HepG2 (cell line): ENCODE measurements around the gene CTIF. TPM values are rescaled to one million over a fixed set of nuclear protein-coding genes. Genes with fewer than 3 reads are reported as not detected.

Experiments
- ATAC-seq: fragments of 200-7000 bp; cut with Tn5 transposase; 3 replicates; pipeline ENCODE4 v1.9.1; 2020; ENCODE audit warnings: mild to moderate bottlenecking, moderate library complexity
- BruUV-seq: library from RNA; stranded (reverse); fragments of 400-500 nt; replicated peaks from 2 replicates; lab custom pipeline; 2021; lab: Mats Ljungman, UMichigan
- CTCF ChIA-PET: fragments of 300-600 bp; formaldehyde crosslinking; extraction: SDS; loops from one replicate; lab custom pipeline; 2021; ENCODE audit warnings: low total read pairs, inconsistent platforms, low intra/inter-chr PET ratio; lab: Yijun Ruan, JAX
- POLR2A ChIA-PET: fragments of 350-600 bp; sonication (Branson Sonifier 250); formaldehyde crosslinking; loops from one replicate; lab custom pipeline; 2020; ENCODE audit warnings: antibody characterized with exemption, inconsistent platforms; lab: Yijun Ruan, JAX
- DNase-seq: peaks from one replicate; pipeline ENCODE4 v3.0.0-alpha.2; 2015; ENCODE audit warnings: low spot score
- FAIRE-seq: peaks from 3 replicates; lab custom pipeline; 2011; peaks lifted over from hg19 to GRCh38; lab: Jason Lieb, UNC
- H2AFZ ChIP-seq: one replicate; pipeline ENCODE4 v1.6.1; 2011; ENCODE audit warnings: low read length, inconsistent platforms
- H3K27ac ChIP-seq: fragments of 300-600 bp; 3 replicates; pipeline ENCODE4 v1.8.0; 2011; ENCODE audit warnings: mixed run types, mild to moderate bottlenecking, mixed read lengths, low read length, inconsistent platforms; ENCODE audit not compliant: insufficient read depth; ENCODE audit errors: extremely low read length
- H3K27me3 ChIP-seq, 2 experiments: fragments of 200-600 bp in 1 of 2; 2 replicates in 1 of 2; 3 replicates in 1 of 2; pipeline versions ENCODE4 v1.6.0 to v1.8.0; 2011; ENCODE audit warnings: low read length in 2 of 2, mild to moderate bottlenecking in 2 of 2, moderate library complexity in 2 of 2, inconsistent platforms in 1 of 2; ENCODE audit not compliant: insufficient read depth in 2 of 2, control insufficient read depth in 1 of 2
- H3K36me3 ChIP-seq, 2 experiments: fragments of 200-600 bp in 1 of 2; replicated peaks in 1 of 2; 2 replicates in 1 of 2; 3 replicates in 1 of 2; pipeline versions ENCODE4 v1.5.1 to v1.8.0; 2011; ENCODE audit warnings: low read length in 2 of 2, inconsistent platforms in 1 of 2; ENCODE audit not compliant: insufficient read depth in 2 of 2, control insufficient read depth in 1 of 2
- H3K4me1 ChIP-seq: 2 replicates; pipeline ENCODE4 v1.5.1; 2012; ENCODE audit warnings: low read length, inconsistent platforms; ENCODE audit not compliant: insufficient read depth
- H3K4me2 ChIP-seq: 2 replicates; pipeline ENCODE4 v1.6.0; 2011; ENCODE audit warnings: low read depth, low read length, inconsistent platforms
- H3K4me3 ChIP-seq, 3 experiments: fragments of 200-600 bp in 1 of 3; sonication (generic), shearing (Covaris generic) in 1 of 3; replicated peaks in 1 of 3; 2 replicates each; pipeline ENCODE4 v1.5.1; 2011 to 2016; ENCODE audit warnings: low read length in 3 of 3, inconsistent platforms in 2 of 3, low read depth in 2 of 3, mild to moderate bottlenecking in 2 of 3, control low read depth in 1 of 3, mixed read lengths in 1 of 3; ENCODE audit not compliant: insufficient read depth in 1 of 3
- H3K79me2 ChIP-seq: one replicate; pipeline ENCODE4 v1.6.1; 2011; ENCODE audit warnings: low read length, inconsistent platforms; ENCODE audit not compliant: insufficient read depth
- H3K9ac ChIP-seq: 2 replicates; pipeline ENCODE4 v1.6.0; 2011; ENCODE audit warnings: mild to moderate bottlenecking, low read depth, low read length, inconsistent platforms; ENCODE audit not compliant: insufficient read depth
- H3K9me3 ChIP-seq: 2 replicates; pipeline ENCODE4 v1.5.1; 2012; ENCODE audit warnings: mild to moderate bottlenecking, low read length
- H4K20me1 ChIP-seq: 2 replicates; pipeline ENCODE4 v1.6.0; 2011; ENCODE audit warnings: inconsistent platforms, mild to moderate bottlenecking, low read length, moderate library complexity; ENCODE audit not compliant: insufficient read depth
- ZNF614 ChIP-seq: IDR thresholded peaks from 2 replicates; pipeline ENCODE4 v1.6.1; 2018; ENCODE audit warnings: missing biosample characterization, missing genetic modification reagents, inconsistent platforms, borderline replicate concordance
- WGBS: methylation state at CpG from one replicate; pipeline ENCODE4 v1.1.6; 2017; ENCODE audit warnings: low lambda C conversion rate; 5-methylcytosine and 5-hydroxymethylcytosine counted together
- in situ Hi-C: cut with HindIII; loops from 2 replicates; pipeline ENCODE4 v1.10.0; 2017; ENCODE audit warnings: low pct_unique_long_range_greater_than_20kb; ENCODE audit not compliant: extremely low pct_ligation_motif_present
- intact Hi-C: fragments of 100-400 bp; cut with micrococcal nuclease; formaldehyde crosslinking; loops from one replicate; pipeline ENCODE4 v1.10.0; 2022; ENCODE audit not compliant: unreplicated experiment
- polyA plus RNA-seq, 8 experiments: library from polyadenylated mRNA; depleted of rRNA in 3 of 8; stranded (reverse) in 7 of 8; unstranded in 1 of 8; fragments of >200 nt; fragmentation: Illumina TruSeq in 4 of 8; extraction: Trizol in 4 of 8; gene quantifications; 2 replicates each; pipeline versions ENCODE4 v1.2.1 to v1.2.3, GENCODE V29; 2011 to 2016; ENCODE audit warnings: low read depth in 4 of 8, missing spikeins in 1 of 8, mixed read lengths in 1 of 8; ENCODE audit not compliant: insufficient read depth in 1 of 8
- total RNA-seq, 5 experiments: library from RNA; depleted of rRNA; stranded (reverse); fragments of >200 nt; fragmentation: Illumina TruSeq; extraction: Trizol; gene quantifications; 2 replicates each; pipeline ENCODE4 v1.2.3, GENCODE V29; 2016; ENCODE audit warnings: low read depth in 1 of 5
- TF ChIP-seq, protein P1 (sequence below): sonication (generic); formaldehyde crosslinking; IDR thresholded peaks from 2 replicates; pipeline ENCODE4 v1.5.0; 2020; ENCODE audit warnings: mild to moderate bottlenecking, missing genetic modification reagents, borderline replicate concordance
- TF ChIP-seq, protein P2 (sequence below): fragments of 450-650 bp; IDR thresholded peaks from 2 replicates; pipeline ENCODE4 v1.6.1; 2017
- TF ChIP-seq, protein P3 (sequence below): sonication (generic); formaldehyde crosslinking; IDR thresholded peaks from 2 replicates; pipeline ENCODE4 v1.4.0; 2020; ENCODE audit warnings: missing genetic modification reagents

CTIF gene
- total and polyA plus RNA-seq, 2 of the 13 experiments (the other 11 are each of a cell fraction or from before 2014, with no cell fraction given) = 18.2 to 28.0 TPM

DNA sequence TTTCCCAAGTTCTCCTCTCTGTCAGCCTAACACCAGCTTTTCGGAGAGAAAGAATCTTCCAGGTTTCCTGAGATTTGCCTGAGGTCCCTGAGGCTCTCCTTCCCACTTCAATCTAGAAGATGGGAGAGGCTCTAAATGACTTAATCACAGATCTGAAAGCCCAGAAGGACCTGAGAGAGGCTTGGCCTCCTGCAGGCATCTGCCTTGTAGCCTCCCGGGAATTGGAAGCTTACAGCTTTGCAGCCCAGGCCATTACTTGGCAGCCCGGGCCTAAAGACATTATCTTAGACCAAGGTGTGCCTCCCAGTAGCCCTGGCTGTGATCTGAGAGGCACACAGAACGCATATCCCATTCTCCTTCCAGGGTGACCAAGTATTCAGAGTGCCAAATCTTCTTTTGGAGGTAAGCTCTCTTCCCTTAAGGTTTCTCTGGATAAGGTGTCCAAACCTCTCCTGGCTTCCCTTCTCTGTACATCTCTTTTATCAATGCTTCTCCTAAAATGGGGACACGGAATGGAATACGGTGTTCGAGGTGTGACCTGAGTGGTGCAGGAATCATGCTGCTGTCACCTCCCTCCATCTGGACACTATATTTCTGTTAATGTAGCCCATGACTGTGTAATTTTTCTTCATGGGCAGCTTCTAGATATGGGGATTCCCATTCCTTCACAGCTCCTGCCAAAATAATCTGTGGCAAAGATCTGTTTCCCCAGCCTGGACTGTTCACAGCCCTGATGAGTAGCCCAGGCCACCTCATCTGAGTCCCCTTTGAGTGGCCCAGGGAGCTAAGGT, 16.0 kb downstream of the CTIF start:
- Histone ChIP-seq H3K27me3 (no peaks in the 10 kb centered on the region), H3K4me1 (peaks cover 10% of the 10 kb centered on the region), H3K27ac (no peak overlapping the region), H3K4me2 (no peak overlapping the region), H3K4me3 (no peak overlapping the region), H2AFZ (no peak overlapping the region), H3K9me3 (no peaks in the 10 kb centered on the region), H4K20me1 (no peaks in the 10 kb centered on the region), H3K9ac (no peak overlapping the region), H3K36me3 (peaks cover 0 to 27% of the 10 kb centered on the region in 2 experiments; a peak in 3 of 5 replicates), H3K79me2 (peaks cover 22% of the 10 kb centered on the region)
- DNase-seq (no peak), ATAC-seq (no peak), FAIRE-seq (peak; percentile 21)
- no TSS peak for BruUV-seq
- ChIA-PET POLR2A (no interaction called here), CTCF (no interaction called here)
- intact Hi-C loops = no loop called here
- TF ChIP-seq, protein P1, sequence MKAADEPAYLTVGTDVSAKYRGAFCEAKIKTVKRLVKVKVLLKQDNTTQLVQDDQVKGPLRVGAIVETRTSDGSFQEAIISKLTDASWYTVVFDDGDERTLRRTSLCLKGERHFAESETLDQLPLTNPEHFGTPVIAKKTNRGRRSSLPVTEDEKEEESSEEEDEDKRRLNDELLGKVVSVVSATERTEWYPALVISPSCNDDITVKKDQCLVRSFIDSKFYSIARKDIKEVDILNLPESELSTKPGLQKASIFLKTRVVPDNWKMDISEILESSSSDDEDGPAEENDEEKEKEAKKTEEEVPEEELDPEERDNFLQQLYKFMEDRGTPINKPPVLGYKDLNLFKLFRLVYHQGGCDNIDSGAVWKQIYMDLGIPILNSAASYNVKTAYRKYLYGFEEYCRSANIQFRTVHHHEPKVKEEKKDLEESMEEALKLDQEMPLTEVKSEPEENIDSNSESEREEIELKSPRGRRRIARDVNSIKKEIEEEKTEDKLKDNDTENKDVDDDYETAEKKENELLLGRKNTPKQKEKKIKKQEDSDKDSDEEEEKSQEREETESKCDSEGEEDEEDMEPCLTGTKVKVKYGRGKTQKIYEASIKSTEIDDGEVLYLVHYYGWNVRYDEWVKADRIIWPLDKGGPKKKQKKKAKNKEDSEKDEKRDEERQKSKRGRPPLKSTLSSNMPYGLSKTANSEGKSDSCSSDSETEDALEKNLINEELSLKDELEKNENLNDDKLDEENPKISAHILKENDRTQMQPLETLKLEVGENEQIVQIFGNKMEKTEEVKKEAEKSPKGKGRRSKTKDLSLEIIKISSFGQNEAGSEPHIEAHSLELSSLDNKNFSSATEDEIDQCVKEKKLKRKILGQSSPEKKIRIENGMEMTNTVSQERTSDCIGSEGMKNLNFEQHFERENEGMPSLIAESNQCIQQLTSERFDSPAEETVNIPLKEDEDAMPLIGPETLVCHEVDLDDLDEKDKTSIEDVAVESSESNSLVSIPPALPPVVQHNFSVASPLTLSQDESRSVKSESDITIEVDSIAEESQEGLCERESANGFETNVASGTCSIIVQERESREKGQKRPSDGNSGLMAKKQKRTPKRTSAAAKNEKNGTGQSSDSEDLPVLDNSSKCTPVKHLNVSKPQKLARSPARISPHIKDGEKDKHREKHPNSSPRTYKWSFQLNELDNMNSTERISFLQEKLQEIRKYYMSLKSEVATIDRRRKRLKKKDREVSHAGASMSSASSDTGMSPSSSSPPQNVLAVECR (CRISPR knock-in tag) = no peak
- TF ChIP-seq, protein P2, sequence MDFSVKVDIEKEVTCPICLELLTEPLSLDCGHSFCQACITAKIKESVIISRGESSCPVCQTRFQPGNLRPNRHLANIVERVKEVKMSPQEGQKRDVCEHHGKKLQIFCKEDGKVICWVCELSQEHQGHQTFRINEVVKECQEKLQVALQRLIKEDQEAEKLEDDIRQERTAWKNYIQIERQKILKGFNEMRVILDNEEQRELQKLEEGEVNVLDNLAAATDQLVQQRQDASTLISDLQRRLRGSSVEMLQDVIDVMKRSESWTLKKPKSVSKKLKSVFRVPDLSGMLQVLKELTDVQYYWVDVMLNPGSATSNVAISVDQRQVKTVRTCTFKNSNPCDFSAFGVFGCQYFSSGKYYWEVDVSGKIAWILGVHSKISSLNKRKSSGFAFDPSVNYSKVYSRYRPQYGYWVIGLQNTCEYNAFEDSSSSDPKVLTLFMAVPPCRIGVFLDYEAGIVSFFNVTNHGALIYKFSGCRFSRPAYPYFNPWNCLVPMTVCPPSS = no peak
- TF ChIP-seq, protein P3, sequence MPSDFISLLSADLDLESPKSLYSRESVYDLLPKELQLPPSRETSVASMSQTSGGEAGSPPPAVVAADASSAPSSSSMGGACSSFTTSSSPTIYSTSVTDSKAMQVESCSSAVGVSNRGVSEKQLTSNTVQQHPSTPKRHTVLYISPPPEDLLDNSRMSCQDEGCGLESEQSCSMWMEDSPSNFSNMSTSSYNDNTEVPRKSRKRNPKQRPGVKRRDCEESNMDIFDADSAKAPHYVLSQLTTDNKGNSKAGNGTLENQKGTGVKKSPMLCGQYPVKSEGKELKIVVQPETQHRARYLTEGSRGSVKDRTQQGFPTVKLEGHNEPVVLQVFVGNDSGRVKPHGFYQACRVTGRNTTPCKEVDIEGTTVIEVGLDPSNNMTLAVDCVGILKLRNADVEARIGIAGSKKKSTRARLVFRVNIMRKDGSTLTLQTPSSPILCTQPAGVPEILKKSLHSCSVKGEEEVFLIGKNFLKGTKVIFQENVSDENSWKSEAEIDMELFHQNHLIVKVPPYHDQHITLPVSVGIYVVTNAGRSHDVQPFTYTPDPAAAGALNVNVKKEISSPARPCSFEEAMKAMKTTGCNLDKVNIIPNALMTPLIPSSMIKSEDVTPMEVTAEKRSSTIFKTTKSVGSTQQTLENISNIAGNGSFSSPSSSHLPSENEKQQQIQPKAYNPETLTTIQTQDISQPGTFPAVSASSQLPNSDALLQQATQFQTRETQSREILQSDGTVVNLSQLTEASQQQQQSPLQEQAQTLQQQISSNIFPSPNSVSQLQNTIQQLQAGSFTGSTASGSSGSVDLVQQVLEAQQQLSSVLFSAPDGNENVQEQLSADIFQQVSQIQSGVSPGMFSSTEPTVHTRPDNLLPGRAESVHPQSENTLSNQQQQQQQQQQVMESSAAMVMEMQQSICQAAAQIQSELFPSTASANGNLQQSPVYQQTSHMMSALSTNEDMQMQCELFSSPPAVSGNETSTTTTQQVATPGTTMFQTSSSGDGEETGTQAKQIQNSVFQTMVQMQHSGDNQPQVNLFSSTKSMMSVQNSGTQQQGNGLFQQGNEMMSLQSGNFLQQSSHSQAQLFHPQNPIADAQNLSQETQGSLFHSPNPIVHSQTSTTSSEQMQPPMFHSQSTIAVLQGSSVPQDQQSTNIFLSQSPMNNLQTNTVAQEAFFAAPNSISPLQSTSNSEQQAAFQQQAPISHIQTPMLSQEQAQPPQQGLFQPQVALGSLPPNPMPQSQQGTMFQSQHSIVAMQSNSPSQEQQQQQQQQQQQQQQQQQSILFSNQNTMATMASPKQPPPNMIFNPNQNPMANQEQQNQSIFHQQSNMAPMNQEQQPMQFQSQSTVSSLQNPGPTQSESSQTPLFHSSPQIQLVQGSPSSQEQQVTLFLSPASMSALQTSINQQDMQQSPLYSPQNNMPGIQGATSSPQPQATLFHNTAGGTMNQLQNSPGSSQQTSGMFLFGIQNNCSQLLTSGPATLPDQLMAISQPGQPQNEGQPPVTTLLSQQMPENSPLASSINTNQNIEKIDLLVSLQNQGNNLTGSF (CRISPR knock-in tag) = no peak
- TF ChIP-seq ZNF614 (CRISPR knock-in tag) = no peak
- 96% methylated on average over 6 of the region's 7 CpGs for WGBS
- in situ Hi-C loops = no loop called here
